ENCODE data around the gene AIP. TPM values are rescaled to one million over a fixed set of nuclear protein-coding genes. Genes with fewer than 3 reads are reported as not detected.

AIP gene
- total and polyA plus RNA-seq, 2 donors (not counting 3 experiments of a cell fraction or from before 2014, with no cell fraction given), result 46.3 to 114 TPM

GRCh38 chr11:67519726-67520125 is 36.9 kb downstream of the AIP start:
- FAIRE-seq, result no peak
- POLR2A ChIA-PET, result no interaction called here
- H3K4me1 ChIP-seq (ENCODE audit: control insufficient read depth, extremely low read depth, insufficient read depth, low read length), result no peaks in the 10 kb centered on the region
- DNase-seq (ENCODE audit: low read depth, low spot score), result no peak
- no peaks in the 10 kb centered on the region for H3K9me1 ChIP-seq (replicated peaks; ENCODE audit: control insufficient read depth, extremely low read depth, insufficient read depth, low read length)
- dilution Hi-C loops (cut with MboI; ENCODE audit: extremely low pct_ligation_motif_present, low sequenced_read_pairs), result no loop called here
- CTCF ChIA-PET, result no interaction called here
- no peak overlapping the region for H3K27ac ChIP-seq (ENCODE audit: insufficient read depth, low read depth, low read length)
- no TSS peak for BruUV-seq (replicated peaks)
- H3K9me3 ChIP-seq (replicated peaks; ENCODE audit: control insufficient read depth, insufficient read depth, low read length), result no peaks in the 10 kb centered on the region
- H3K79me2 ChIP-seq (ENCODE audit: control insufficient read depth, insufficient read depth, low read length), result no peaks in the 10 kb centered on the region
- no peak overlapping the region for H3K9ac ChIP-seq (replicated peaks; ENCODE audit: extremely low read depth, insufficient read depth, low read length)
- intact Hi-C loops (cut with micrococcal nuclease), result no loop called here
- H3K4me3 ChIP-seq (replicated peaks in 1 of 3; ENCODE audit: insufficient read depth in 1 of 3, low read depth in 1 of 3, low read length in 3 of 3), result no peak overlapping the region
- no peaks in the 10 kb centered on the region for H4K20me1 ChIP-seq (replicated peaks; ENCODE audit: control insufficient read depth, extremely low read depth, insufficient read depth, low read length)
- TF ChIP-seq GATA2 (IDR thresholded peaks at IDR 0.05; ENCODE audit: insufficient read depth, insufficient read length, low read depth, low read length) (no peak), MYC (IDR thresholded peaks at IDR 0.05; ENCODE audit: low read depth, low read length) (no peak), POLR2AphosphoS5 (IDR thresholded peaks at IDR 0.05; ENCODE audit: insufficient read depth, low read depth, low read length) (no peak), POLR2A (IDR thresholded peaks at IDR 0.05; ENCODE audit: low read depth, low read length) (no peak), EZH2 (IDR thresholded peaks at IDR 0.05; ENCODE audit: borderline replicate concordance, low read depth, low read length, severe bottlenecking) (no peak), JUN (IDR thresholded peaks at IDR 0.05; ENCODE audit: borderline replicate concordance, insufficient read depth, insufficient read length, low read depth) (no peak), MAX (IDR thresholded peaks at IDR 0.05; ENCODE audit: insufficient read depth, insufficient read length) (no peak), FOS (IDR thresholded peaks at IDR 0.05; ENCODE audit: borderline replicate concordance, insufficient read depth, low read length) (no peak), CTCF (IDR thresholded peaks at IDR 0.05; ENCODE audit: extremely low read depth in 1 of 2, insufficient read depth in 1 of 2, low read depth in 1 of 2, low read length in 2 of 2) (no peak)
- H3K27me3 ChIP-seq (ENCODE audit: control insufficient read depth in 2 of 2, insufficient read depth in 2 of 2, low read length in 2 of 2), result peaks cover 0 to 3% of the 10 kb centered on the region in 2 experiments
- H2AFZ ChIP-seq (ENCODE audit: low read depth, low read length), result no peak overlapping the region
- no peak overlapping the region for H3K4me2 ChIP-seq (ENCODE audit: insufficient read depth, low read length)
- H3K36me3 ChIP-seq (ENCODE audit: control insufficient read depth in 2 of 2, extremely low read depth in 1 of 2, insufficient read depth in 2 of 2, low read length in 2 of 2), result no peaks in the 10 kb centered on the region

All from endothelial cell of umbilical vein (primary cell).